MM.1S (cell line): ENCODE data around the gene KCNT1.

Experiments used
- DNase-seq: peaks from one replicate; pipeline ENCODE4 v3.0.0-alpha.2; 2015
- H2AFZ ChIP-seq: fragments of 300-600 bp; sonication (generic); 2 replicates; pipeline ENCODE4 v1.6.0; 2016; ENCODE audit warnings: antibody characterized with exemption, low read length
- H3F3A ChIP-seq: fragments of 300-600 bp; sonication (generic); 2 replicates; pipeline ENCODE4 v1.6.1; 2016; ENCODE audit warnings: mild to moderate bottlenecking, antibody characterized with exemption, low read length, moderate library complexity, mixed read lengths; ENCODE audit not compliant: insufficient read depth
- H3K27ac ChIP-seq: fragments of 300-600 bp; sonication (generic); 2 replicates; pipeline ENCODE4 v1.5.1; 2016; ENCODE audit warnings: mild to moderate bottlenecking, low read length
- H3K27me3 ChIP-seq: fragments of 300-600 bp; sonication (generic); replicated peaks from 2 replicates; pipeline ENCODE4 v1.6.0; 2016; ENCODE audit warnings: low read length; ENCODE audit not compliant: insufficient read depth
- H3K36me3 ChIP-seq: fragments of 300-600 bp; sonication (generic); replicated peaks from 2 replicates; pipeline ENCODE4 v1.6.1; 2016; ENCODE audit warnings: mild to moderate bottlenecking, low read length, mixed read lengths; ENCODE audit not compliant: insufficient read depth
- H3K4me1 ChIP-seq: fragments of 300-600 bp; sonication (generic); 2 replicates; pipeline ENCODE4 v1.6.1; 2016; ENCODE audit warnings: low read length, mixed read lengths
- H3K4me2 ChIP-seq: fragments of 300-600 bp; sonication (generic); 2 replicates; pipeline ENCODE4 v1.6.0; 2016; ENCODE audit warnings: low read depth, low read length
- H3K4me3 ChIP-seq: fragments of 300-600 bp; sonication (generic); 2 replicates; pipeline ENCODE4 v1.5.1; 2016; ENCODE audit warnings: low read length, mixed read lengths
- H3K79me2 ChIP-seq: fragments of 300-600 bp; sonication (generic); 2 replicates; pipeline ENCODE4 v1.6.1; 2016; ENCODE audit warnings: mixed run types, low read length, mixed read lengths
- H3K9ac ChIP-seq: fragments of 300-600 bp; sonication (generic); 2 replicates; pipeline ENCODE4 v1.6.1; 2016; ENCODE audit warnings: low read length, mixed read lengths
- H3K9me2 ChIP-seq: fragments of 300-600 bp; sonication (generic); replicated peaks from 2 replicates; pipeline ENCODE4 v1.6.1; 2016; ENCODE audit warnings: mild to moderate bottlenecking, low read length, mixed read lengths; ENCODE audit not compliant: insufficient read depth
- H3K9me3 ChIP-seq: fragments of 300-600 bp; sonication (generic); replicated peaks from 2 replicates; pipeline ENCODE4 v1.6.1; 2016; ENCODE audit warnings: mild to moderate bottlenecking, low read length, mixed read lengths; ENCODE audit not compliant: insufficient read depth
- H4K20me1 ChIP-seq: fragments of 300-600 bp; sonication (generic); 2 replicates; pipeline ENCODE4 v1.6.1; 2016; ENCODE audit warnings: mild to moderate bottlenecking, low read length, moderate library complexity, mixed read lengths; ENCODE audit not compliant: insufficient read depth
- EZH2 ChIP-seq: fragments of 300-600 bp; sonication (generic); optimal IDR thresholded peaks from 2 replicates; pipeline ENCODE3; 2017; ENCODE audit warnings: low read depth, mild to moderate bottlenecking, antibody characterized with exemption, low read length, mixed read lengths
- EZH2phosphoT487 ChIP-seq: fragments of 300-600 bp; sonication (generic); IDR thresholded peaks from 2 replicates; pipeline ENCODE4 v1.6.1; 2018; ENCODE audit warnings: antibody characterized with exemption, low read length
- TF ChIP-seq, protein P1 (sequence below): fragments of 300-600 bp; sonication (generic); IDR thresholded peaks from 2 replicates; pipeline ENCODE4 v1.5.1; 2016; ENCODE audit warnings: antibody characterized with exemption, low read length, mixed read lengths

Gene KCNT1

DNA sequence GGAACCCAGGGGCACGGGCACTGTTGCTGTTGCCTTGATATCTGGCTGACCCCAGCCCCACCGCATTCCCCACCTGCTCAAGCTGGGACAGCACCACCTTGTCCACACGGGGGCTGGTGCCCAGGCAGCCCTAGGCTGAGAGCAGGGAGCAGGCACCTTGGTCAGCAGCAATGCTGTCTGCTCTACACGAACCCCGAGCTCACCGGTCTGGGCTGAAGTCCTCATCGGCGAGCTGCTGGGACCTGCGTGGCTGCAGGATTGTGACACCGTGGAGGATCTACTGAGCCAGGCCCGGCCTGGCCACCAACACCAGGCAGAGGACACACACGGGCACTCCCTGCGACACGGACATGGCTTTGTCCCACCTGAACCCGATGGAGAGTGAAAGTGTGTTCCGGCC is 78.1 kb downstream of the KCNT1 start:
- Histone ChIP-seq H3K4me1 (no peaks in the 10 kb centered on the region), H2AFZ (no peak overlapping the region), H3K4me3 (no peak overlapping the region), H3K79me2 (no peaks in the 10 kb centered on the region), H3K4me2 (no peak overlapping the region), H3K9ac (no peak overlapping the region), H3K36me3 (no peaks in the 10 kb centered on the region), H3K27me3 (peaks cover 94% of the 10 kb centered on the region), H3K9me3 (no peaks in the 10 kb centered on the region), H3K27ac (no peak overlapping the region), H4K20me1 (no peaks in the 10 kb centered on the region), H3F3A (no peaks in the 10 kb centered on the region), H3K9me2 (no peaks in the 10 kb centered on the region)
- TF ChIP-seq, protein P1, sequence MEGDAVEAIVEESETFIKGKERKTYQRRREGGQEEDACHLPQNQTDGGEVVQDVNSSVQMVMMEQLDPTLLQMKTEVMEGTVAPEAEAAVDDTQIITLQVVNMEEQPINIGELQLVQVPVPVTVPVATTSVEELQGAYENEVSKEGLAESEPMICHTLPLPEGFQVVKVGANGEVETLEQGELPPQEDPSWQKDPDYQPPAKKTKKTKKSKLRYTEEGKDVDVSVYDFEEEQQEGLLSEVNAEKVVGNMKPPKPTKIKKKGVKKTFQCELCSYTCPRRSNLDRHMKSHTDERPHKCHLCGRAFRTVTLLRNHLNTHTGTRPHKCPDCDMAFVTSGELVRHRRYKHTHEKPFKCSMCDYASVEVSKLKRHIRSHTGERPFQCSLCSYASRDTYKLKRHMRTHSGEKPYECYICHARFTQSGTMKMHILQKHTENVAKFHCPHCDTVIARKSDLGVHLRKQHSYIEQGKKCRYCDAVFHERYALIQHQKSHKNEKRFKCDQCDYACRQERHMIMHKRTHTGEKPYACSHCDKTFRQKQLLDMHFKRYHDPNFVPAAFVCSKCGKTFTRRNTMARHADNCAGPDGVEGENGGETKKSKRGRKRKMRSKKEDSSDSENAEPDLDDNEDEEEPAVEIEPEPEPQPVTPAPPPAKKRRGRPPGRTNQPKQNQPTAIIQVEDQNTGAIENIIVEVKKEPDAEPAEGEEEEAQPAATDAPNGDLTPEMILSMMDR: no peak
- TF ChIP-seq EZH2phosphoT487 (no peak), EZH2 (no peak)
- DNase-seq: no peak

DNA sequence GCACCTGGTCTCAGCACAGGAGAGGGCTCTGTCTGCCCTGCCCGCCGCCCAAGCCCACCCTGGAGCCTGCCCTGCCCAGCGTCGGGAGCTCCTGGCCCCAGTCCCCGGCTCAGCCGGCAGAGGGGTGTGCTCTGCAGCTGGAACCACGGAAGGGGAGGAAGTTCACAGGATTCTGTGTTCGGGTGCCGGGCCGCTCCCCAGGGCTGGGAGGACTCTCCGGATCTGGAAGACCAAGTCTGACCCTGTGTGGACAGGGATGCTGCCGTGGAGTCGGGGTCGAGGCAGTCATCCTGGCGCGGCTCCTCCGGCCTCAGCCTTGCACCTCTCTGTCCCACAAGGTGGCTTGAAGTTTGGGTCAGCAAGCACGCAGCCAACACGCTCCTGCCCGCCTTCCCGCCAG is 78.6 kb downstream of the KCNT1 start:
- TF ChIP-seq, protein P1: no peak
- H3K36me3 ChIP-seq: no peaks in the 10 kb centered on the region
- peaks cover 91% of the 10 kb centered on the region for H3K27me3 ChIP-seq
- no peaks in the 10 kb centered on the region for H3K4me1 ChIP-seq
- H4K20me1 ChIP-seq: no peaks in the 10 kb centered on the region
- H3K27ac ChIP-seq: no peak overlapping the region
- H3K9ac ChIP-seq: no peak overlapping the region
- H2AFZ ChIP-seq: no peak overlapping the region
- H3K79me2 ChIP-seq: no peaks in the 10 kb centered on the region
- no peaks in the 10 kb centered on the region for H3K9me2 ChIP-seq
- H3K4me2 ChIP-seq: no peak overlapping the region
- no peak for DNase-seq
- no peaks in the 10 kb centered on the region for H3K9me3 ChIP-seq
- no peaks in the 10 kb centered on the region for H3F3A ChIP-seq
- no peak overlapping the region for H3K4me3 ChIP-seq

DNA sequence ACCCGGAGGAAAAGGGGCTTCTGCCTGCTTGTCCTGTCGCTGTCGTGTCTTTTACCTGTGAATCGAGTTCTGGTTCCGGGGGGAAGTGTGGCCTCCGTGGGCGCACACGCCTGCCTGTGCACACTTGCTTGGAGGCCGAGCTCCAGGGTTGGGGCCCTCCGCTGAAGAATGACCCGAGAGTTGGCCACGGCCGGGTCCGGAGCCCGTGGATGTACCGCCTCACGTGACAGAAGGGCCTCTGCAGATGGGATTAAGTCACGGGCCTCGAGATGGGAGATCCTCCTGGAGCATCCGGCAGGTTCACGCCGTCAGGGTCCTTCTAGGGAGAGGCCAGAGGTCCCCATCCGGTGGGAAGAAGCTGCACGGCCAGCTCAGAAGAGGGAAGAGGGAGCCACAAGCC is 81.0 kb downstream of the KCNT1 start:
- Histone ChIP-seq H3K9ac (no peak overlapping the region), H3K27me3 (peaks cover 95% of the 10 kb centered on the region), H3K36me3 (no peaks in the 10 kb centered on the region), H3K27ac (no peak overlapping the region), H3K4me2 (no peak overlapping the region), H3K79me2 (no peaks in the 10 kb centered on the region), H3K4me1 (no peaks in the 10 kb centered on the region), H3K4me3 (no peak overlapping the region), H2AFZ (no peak overlapping the region), H3F3A (no peaks in the 10 kb centered on the region), H4K20me1 (no peaks in the 10 kb centered on the region), H3K9me2 (no peaks in the 10 kb centered on the region), H3K9me3 (no peaks in the 10 kb centered on the region)
- DNase-seq: no peak
- TF ChIP-seq EZH2 (no peak), EZH2phosphoT487 (no peak)
- TF ChIP-seq, protein P1: no peak
